OCI-LY3 (cell line): ENCODE measurements around the gene TTC23.

Source experiments
- H2AFZ ChIP-seq: fragments of 200-600, 300-600 bp; shearing (Covaris generic); 2 replicates; pipeline ENCODE4 v1.6.0; 2014; ENCODE audit warnings: antibody characterized with exemption, low read depth, low read length
- H3K27ac ChIP-seq: fragments of 200-600, 300-600 bp; sonication (generic); 2 replicates; pipeline ENCODE4 v1.5.1; 2014; ENCODE audit warnings: mild to moderate bottlenecking, low read length, moderate library complexity, mixed read lengths
- H3K27me3 ChIP-seq: fragments of 200-600, 300-600 bp; sonication (generic); 2 replicates; pipeline ENCODE4 v1.6.1; 2014; ENCODE audit warnings: low read depth, low read length, mixed read lengths
- H3K36me3 ChIP-seq: fragments of 200-600, 300-600 bp; sonication (generic); replicated peaks from 2 replicates; pipeline ENCODE3; 2014; ENCODE audit warnings: low read depth, low read length, mixed read lengths
- H3K4me1 ChIP-seq: fragments of 300-600, 200-600 bp; sonication (generic); 2 replicates; pipeline ENCODE4 v1.6.1; 2014; ENCODE audit warnings: low read length, mixed read lengths
- H3K4me2 ChIP-seq: fragments of 200-600, 300-600 bp; sonication (generic); 2 replicates; pipeline ENCODE4 v1.6.1; 2014; ENCODE audit warnings: low read length, mixed read lengths
- H3K4me3 ChIP-seq: fragments of 300-600, 200-600 bp; sonication (generic); 2 replicates; pipeline ENCODE4 v1.5.1; 2014; ENCODE audit warnings: antibody characterized with exemption, mild to moderate bottlenecking, low read length, moderate library complexity
- H3K79me2 ChIP-seq: fragments of 300-600, 200-600 bp; shearing (Covaris generic); 2 replicates; pipeline ENCODE4 v1.6.1; 2014; ENCODE audit warnings: mild to moderate bottlenecking, low read length, mixed read lengths
- H3K9ac ChIP-seq: fragments of 300-600, 200-600 bp; shearing (Covaris generic); 2 replicates; pipeline ENCODE4 v1.6.0; 2014; ENCODE audit warnings: mild to moderate bottlenecking, low read length, moderate library complexity
- H3K9me3 ChIP-seq: fragments of 200-600, 300-600 bp; shearing (Covaris generic); 2 replicates; pipeline ENCODE4 v1.6.1; 2014; ENCODE audit warnings: low read length, mixed read lengths; ENCODE audit not compliant: insufficient read depth
- H4K20me1 ChIP-seq: fragments of 200-600, 300-600 bp; sonication (generic); 2 replicates; pipeline ENCODE4 v1.6.1; 2016; ENCODE audit warnings: low read length, mixed read lengths; ENCODE audit not compliant: insufficient read depth
- EZH2phosphoT487 ChIP-seq: fragments of 200-600 bp; shearing (Covaris generic); IDR thresholded peaks from 2 replicates; pipeline ENCODE4 v1.6.1; 2018; ENCODE audit warnings: antibody characterized with exemption, mixed run types, low read depth
- TF ChIP-seq, protein P1 (sequence below): fragments of 200-600, 300-600 bp; sonication (generic); IDR thresholded peaks from 2 replicates; pipeline ENCODE4 v1.5.1; 2014; ENCODE audit warnings: antibody characterized with exemption, low read length, low read depth

TTC23 gene

DNA sequence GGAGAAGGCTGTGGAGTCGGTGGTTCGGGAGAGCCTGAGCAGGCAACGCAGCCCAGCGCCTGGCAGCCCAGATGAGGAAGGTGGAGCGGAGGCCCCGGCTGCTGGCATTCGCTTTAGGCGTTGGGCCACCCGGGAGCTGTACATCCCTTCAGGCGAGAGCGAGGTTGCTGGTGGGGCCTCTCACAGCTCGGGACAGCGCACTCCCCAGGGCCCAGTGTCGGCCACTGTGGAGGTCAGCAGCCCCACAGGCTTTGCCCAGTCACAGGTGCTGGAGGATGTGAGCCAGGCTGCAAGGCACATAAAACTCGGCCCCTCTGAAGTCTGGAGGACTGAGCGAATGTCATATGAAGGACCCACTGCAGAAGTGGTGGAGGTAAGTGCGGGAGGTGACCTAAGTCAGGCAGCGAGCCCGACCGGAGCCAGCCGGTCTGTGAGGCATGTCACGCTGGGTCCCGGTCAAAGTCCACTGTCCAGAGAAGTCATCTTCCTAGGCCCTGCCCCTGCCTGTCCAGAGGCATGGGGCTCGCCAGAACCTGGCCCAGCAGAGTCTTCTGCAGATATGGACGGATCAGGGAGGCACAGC is 117.8 kb downstream of the TTC23 start:
- no peak overlapping the region for H3K9ac ChIP-seq
- no peaks in the 10 kb centered on the region for H3K79me2 ChIP-seq
- H3K27me3 ChIP-seq = peaks cover 83% of the 10 kb centered on the region

DNA sequence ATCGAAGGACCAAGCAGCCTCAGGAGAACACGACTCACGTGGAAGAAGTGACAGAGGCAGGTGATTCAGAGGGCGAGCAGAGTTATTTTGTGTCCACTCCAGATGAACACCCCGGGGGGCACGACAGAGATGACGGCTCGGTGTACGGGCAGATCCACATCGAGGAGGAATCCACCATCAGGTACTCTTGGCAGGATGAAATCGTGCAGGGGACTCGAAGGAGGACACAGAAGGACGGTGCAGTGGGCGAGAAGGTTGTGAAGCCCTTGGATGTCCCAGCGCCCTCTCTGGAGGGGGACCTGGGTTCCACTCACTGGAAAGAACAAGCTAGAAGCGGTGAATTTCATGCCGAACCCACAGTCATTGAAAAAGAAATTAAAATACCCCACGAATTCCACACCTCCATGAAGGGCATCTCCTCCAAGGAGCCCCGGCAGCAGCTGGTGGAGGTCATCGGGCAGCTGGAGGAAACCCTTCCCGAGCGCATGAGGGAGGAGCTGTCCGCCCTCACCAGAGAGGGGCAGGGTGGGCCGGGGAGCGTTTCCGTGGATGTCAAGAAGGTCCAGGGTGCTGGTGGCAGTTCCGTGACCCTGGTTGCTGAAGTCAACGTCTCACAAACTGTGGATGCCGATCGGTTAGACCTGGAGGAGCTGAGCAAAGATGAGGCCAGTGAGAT is 118.5 kb downstream of the TTC23 start:
- peaks cover 89% of the 10 kb centered on the region for H3K27me3 ChIP-seq
- peaks cover 18% of the 10 kb centered on the region for H3K4me1 ChIP-seq
- H3K9me3 ChIP-seq = no peaks in the 10 kb centered on the region
- H3K9ac ChIP-seq = no peak overlapping the region
- no peak overlapping the region for H3K27ac ChIP-seq
- H4K20me1 ChIP-seq = no peaks in the 10 kb centered on the region
- H3K4me3 ChIP-seq = no peak overlapping the region
- H2AFZ ChIP-seq = no peak overlapping the region
- no peaks in the 10 kb centered on the region for H3K79me2 ChIP-seq
- TF ChIP-seq, protein P1, sequence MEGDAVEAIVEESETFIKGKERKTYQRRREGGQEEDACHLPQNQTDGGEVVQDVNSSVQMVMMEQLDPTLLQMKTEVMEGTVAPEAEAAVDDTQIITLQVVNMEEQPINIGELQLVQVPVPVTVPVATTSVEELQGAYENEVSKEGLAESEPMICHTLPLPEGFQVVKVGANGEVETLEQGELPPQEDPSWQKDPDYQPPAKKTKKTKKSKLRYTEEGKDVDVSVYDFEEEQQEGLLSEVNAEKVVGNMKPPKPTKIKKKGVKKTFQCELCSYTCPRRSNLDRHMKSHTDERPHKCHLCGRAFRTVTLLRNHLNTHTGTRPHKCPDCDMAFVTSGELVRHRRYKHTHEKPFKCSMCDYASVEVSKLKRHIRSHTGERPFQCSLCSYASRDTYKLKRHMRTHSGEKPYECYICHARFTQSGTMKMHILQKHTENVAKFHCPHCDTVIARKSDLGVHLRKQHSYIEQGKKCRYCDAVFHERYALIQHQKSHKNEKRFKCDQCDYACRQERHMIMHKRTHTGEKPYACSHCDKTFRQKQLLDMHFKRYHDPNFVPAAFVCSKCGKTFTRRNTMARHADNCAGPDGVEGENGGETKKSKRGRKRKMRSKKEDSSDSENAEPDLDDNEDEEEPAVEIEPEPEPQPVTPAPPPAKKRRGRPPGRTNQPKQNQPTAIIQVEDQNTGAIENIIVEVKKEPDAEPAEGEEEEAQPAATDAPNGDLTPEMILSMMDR = no peak
- TF ChIP-seq EZH2phosphoT487 = no peak
- H3K36me3 ChIP-seq = no peaks in the 10 kb centered on the region
- no peak overlapping the region for H3K4me2 ChIP-seq

More for the DNA sequence above, 117.8 kb downstream of the TTC23 start:
- Histone ChIP-seq H4K20me1 (no peaks in the 10 kb centered on the region), H2AFZ (no peak overlapping the region), H3K27ac (no peak overlapping the region), H3K4me1 (peaks cover 18% of the 10 kb centered on the region), H3K4me3 (no peak overlapping the region), H3K36me3 (no peaks in the 10 kb centered on the region), H3K4me2 (no peak overlapping the region), H3K9me3 (no peaks in the 10 kb centered on the region)
- TF ChIP-seq EZH2phosphoT487 = no peak
- TF ChIP-seq, protein P1 = no peak

DNA sequence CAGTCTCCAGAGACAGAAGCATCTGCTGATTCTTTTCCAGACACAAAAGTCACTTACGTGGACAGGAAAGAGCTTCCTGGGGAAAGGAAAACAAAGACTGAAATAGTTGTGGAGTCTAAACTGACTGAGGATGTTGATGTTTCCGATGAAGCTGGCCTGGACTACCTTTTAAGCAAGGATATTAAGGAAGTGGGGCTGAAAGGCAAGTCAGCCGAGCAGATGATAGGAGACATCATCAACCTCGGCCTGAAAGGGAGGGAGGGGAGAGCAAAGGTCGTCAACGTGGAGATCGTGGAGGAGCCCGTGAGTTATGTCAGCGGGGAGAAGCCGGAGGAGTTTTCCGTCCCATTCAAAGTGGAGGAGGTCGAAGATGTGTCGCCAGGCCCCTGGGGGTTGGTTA is 119.1 kb downstream of the TTC23 start:
- Histone ChIP-seq H3K79me2 (no peaks in the 10 kb centered on the region), H3K27me3 (peaks cover 89% of the 10 kb centered on the region), H2AFZ (no peak overlapping the region), H3K36me3 (no peaks in the 10 kb centered on the region), H3K9me3 (no peaks in the 10 kb centered on the region), H3K4me2 (peak overlapping the region; percentile 97), H4K20me1 (no peaks in the 10 kb centered on the region), H3K4me1 (peaks cover 18% of the 10 kb centered on the region), H3K27ac (no peak overlapping the region), H3K4me3 (peak overlapping the region; percentile 78), H3K9ac (peak overlapping the region; percentile 15; the same call in 1 of the 2 replicates)
- TF ChIP-seq, protein P1 = no peak
- TF ChIP-seq EZH2phosphoT487 = no peak

DNA sequence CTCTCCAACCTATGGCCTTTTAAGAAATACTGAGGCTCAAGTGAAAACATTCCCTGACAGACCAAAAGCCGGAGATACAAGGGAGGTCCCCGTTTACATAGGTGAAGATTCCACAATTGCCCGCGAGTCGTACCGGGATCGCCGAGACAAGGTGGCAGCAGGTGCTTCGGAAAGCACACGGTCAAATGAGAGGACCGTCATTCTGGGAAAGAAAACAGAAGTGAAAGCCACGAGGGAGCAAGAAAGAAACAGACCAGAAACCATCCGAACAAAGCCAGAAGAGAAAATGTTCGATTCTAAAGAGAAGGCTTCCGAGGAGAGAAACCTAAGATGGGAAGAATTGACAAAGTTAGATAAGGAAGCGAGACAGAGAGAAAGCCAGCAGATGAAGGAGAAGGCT is 119.7 kb downstream of the TTC23 start:
- no peaks in the 10 kb centered on the region for H3K9me3 ChIP-seq
- no peaks in the 10 kb centered on the region for H3K36me3 ChIP-seq
- TF ChIP-seq EZH2phosphoT487 = peak; percentile 36; the same call in 1 of the 2 replicates
- TF ChIP-seq, protein P1 = no peak
- H3K27ac ChIP-seq = no peak overlapping the region
- H3K79me2 ChIP-seq = no peaks in the 10 kb centered on the region
- H3K4me2 ChIP-seq = peak overlapping the region; percentile 97
- H4K20me1 ChIP-seq = no peaks in the 10 kb centered on the region
- H3K9ac ChIP-seq = peak overlapping the region; percentile 16
- peaks cover 18% of the 10 kb centered on the region for H3K4me1 ChIP-seq
- peak overlapping the region; percentile 78 for H3K4me3 ChIP-seq
- no peak overlapping the region for H2AFZ ChIP-seq
- H3K27me3 ChIP-seq = peaks cover 84% of the 10 kb centered on the region
